Ovary (tissue), 9 donors: ENCODE data around the gene PES1. TPM values are rescaled to one million over a fixed set of nuclear protein-coding genes. Genes with fewer than 3 reads are reported as not detected.

ENCODE experiments used
- DNase-seq, 5 donors: peaks; one replicate each; pipeline ENCODE4 v3.0.0-alpha.2; 2019 to 2020
- H3K27ac ChIP-seq, 2 donors: fragments of 200-600 bp; one replicate each; pipeline versions ENCODE4 v1.5.1 to v1.8.0; 2019 to 2022
- H3K27me3 ChIP-seq: fragments of 200-600 bp; one replicate; pipeline ENCODE4 v1.8.0; 2022
- H3K36me3 ChIP-seq: fragments of 200-600 bp; sonication (generic); one replicate; pipeline ENCODE4 v1.5.1; 2019
- H3K4me1 ChIP-seq: one replicate; pipeline ENCODE4 v1.8.1; 2013; ENCODE audit warnings: mild to moderate bottlenecking, moderate library complexity; ENCODE audit not compliant: insufficient read depth
- H3K4me3 ChIP-seq: fragments of 200-600 bp; sonication (generic); one replicate; pipeline ENCODE4 v1.5.1; 2017
- H3K9me3 ChIP-seq, 2 donors: fragments of 200-600 bp in 1 of 2; sonication (generic) in 1 of 2; one replicate each; pipeline versions ENCODE4 v1.5.1 to v1.8.1; 2013 to 2019; ENCODE audit warnings: mild to moderate bottlenecking in 1 of 2, moderate library complexity in 1 of 2
- EP300 ChIP-seq: sonication (generic); formaldehyde crosslinking; IDR thresholded peaks from one replicate; pipeline ENCODE4 v1.6.1; 2017; ENCODE audit warnings: antibody characterized with exemption
- POLR2A ChIP-seq: fragments of 450-650 bp; IDR thresholded peaks from one replicate; pipeline ENCODE4 v1.6.1; 2017; ENCODE audit warnings: antibody characterized with exemption, mild to moderate bottlenecking, moderate library complexity
- WGBS, 3 donors: extraction: QIAGEN DNeasy Blood & Tissue Kit in 1 of 3; methylation state at CpG; one replicate each; pipeline versions ENCODE4 v1.1.5 to v1.1.7; 2013 to 2017; 5-methylcytosine and 5-hydroxymethylcytosine counted together
- intact Hi-C, 4 donors: fragments of 100-400 bp; cut with DNase I; formaldehyde crosslinking; loops; one replicate each; pipeline versions ENCODE4 v1.11.0 to v1.15.1; 2022 to 2023
- polyA plus RNA-seq, 2 donors: library from polyadenylated mRNA; stranded (reverse); fragments of 200-250 nt in 1 of 2; fragments of 350-450 nt in 1 of 2; fragmentation: Illumina TruSeq in 1 of 2; extraction: RNeasy Lipid Tissue Mini Kit (QIAGEN cat#74804) in 1 of 2; gene quantifications; one replicate each; pipeline ENCODE4 v1.2.3, GENCODE V29; 2013 to 2014
- total RNA-seq, 7 donors: library from RNA; depleted of rRNA in 2 of 7; stranded (reverse); fragments of >200 nt in 2 of 7; fragmentation: NEBNext Ultra II Directional in 3 of 7; extraction: Animal tissue kit (Norgen Biotek cat#: 25700) in 3 of 7; gene quantifications; one replicate each; pipeline versions ENCODE4 v1.1.0 to v1.2.4, GENCODE V29; 2016 to 2023
- TF ChIP-seq, protein P1 (sequence below), 3 donors: fragments of 450-650 bp in 2 of 3; fragments of 200-600 bp in 1 of 3; IDR thresholded peaks; one replicate each; pipeline versions ENCODE4 v1.5.1 to v1.8.0; 2016 to 2022; ENCODE audit warnings: antibody characterized with exemption in 3 of 3, mild to moderate bottlenecking in 1 of 3
- donor health status: DM: no; HTN: no; CAD: no; lungs with moderate emphysema.
- donor health status: DM: no; HTN: no; CAD: no.
- donor health status: Bipolar disorder and iron deficiency.
- donor health status: DM: yes; HTN: yes; CAD: no.
- donor health status: DM: no; HTN: no; CAD: no.
- donor health status: DM: yes; HTN: yes; CAD: no.

PES1 gene
- total and polyA plus RNA-seq, 9 donors = 29.0 to 82.3 (median 62.5) TPM

DNA sequence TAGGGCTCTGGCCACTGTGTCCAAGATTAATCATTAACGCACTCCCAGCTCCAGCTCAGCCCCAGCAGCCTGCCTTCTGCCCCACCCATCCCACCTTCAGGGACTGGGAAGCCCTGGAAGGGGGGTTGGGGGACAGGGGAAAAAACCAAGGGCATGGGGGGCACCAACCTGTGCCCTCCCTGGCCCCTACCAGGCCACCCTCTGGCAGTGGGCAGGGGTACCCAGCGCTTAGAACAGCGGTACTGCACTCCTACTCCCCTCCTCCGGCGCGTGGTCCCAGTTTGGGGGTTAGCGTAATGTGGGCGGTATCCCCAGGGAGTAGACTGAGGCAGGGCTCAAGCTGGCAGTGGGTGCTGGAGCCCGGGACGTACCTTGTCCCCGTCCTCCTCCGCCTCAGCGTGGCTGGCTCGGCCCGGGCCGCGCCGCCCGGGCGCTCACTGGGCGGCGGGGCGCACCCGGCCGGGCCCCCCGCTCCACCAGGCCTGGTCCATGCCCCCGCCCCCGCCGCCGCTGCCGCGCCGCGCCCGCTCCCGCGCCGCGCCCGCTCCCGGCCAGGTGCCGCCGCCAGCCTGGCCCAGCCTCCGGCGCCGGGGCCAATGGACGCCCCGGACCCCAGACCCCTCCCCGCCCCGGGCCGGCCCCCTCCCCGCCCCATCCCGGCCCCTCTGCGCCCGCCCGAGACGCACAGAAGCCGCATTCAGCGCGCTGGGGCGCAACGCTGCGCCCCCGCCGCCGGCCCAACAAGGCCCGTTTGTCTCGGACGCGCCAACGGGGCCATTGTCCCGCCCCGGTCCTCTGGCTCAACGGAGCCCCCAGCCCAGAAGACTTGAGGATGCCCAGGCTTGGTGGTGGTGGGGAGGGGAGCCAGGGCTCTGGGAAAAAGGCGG lies 17.4 kb downstream of the PES1 start, which contains the start of gene GAL3ST1:
Gene GAL3ST1 (minus strand): TSS at position 571 of the 887 bp plus-strand sequence. CDS start 17,273 bp downstream, outside the sequence.
- Histone ChIP-seq H3K4me1 (peaks cover 14% of the 10 kb centered on the region), H3K4me3 (no peak within 1 kb of the TSS), H3K36me3 (no peaks in the 10 kb centered on the region), H3K27ac (no peak within 1 kb of the TSS), H3K9me3 (no peaks in the 10 kb centered on the region), H3K27me3 (no peaks in the 10 kb centered on the region)
- TF ChIP-seq POLR2A (no peak), EP300 (no peak)
- TF ChIP-seq, protein P1, sequence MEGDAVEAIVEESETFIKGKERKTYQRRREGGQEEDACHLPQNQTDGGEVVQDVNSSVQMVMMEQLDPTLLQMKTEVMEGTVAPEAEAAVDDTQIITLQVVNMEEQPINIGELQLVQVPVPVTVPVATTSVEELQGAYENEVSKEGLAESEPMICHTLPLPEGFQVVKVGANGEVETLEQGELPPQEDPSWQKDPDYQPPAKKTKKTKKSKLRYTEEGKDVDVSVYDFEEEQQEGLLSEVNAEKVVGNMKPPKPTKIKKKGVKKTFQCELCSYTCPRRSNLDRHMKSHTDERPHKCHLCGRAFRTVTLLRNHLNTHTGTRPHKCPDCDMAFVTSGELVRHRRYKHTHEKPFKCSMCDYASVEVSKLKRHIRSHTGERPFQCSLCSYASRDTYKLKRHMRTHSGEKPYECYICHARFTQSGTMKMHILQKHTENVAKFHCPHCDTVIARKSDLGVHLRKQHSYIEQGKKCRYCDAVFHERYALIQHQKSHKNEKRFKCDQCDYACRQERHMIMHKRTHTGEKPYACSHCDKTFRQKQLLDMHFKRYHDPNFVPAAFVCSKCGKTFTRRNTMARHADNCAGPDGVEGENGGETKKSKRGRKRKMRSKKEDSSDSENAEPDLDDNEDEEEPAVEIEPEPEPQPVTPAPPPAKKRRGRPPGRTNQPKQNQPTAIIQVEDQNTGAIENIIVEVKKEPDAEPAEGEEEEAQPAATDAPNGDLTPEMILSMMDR (IDR thresholded peaks at IDR 0.05) = no peak
- DNase-seq = peak in 1 of 5 donors; percentile 49
- intact Hi-C loops = no loop called here
- WGBS, 3 donors = 5 to 20% (median 13%) methylated on average over 12 to 73 of the region's 75 CpGs

DNA sequence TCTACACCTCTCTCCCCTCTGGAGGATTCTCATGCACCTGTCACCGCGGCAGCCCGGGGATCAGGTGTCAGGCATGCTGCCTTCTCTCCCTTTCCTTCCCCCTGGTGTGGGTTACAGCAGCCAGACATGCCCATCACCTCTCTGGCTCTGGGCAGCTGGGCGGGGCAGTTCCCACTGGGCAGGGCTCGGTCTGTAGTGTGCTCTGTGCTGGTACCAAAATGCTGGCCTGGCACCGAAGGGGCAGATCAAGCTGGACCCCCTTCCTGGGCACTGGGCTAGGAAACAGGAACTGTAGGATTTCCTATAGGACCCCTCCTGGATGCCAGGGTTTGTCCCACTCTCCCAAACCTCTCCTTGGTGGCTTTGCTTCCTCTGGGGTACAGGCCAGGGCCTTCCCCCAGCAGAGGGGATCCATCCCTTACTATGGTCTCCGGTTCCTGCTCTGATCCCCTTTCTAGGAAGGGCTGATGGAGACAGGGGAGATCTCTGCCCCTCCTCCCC lies 18.1 kb downstream of the PES1 start:
- intact Hi-C loops = no loop called here
- Histone ChIP-seq H3K4me1 (peaks cover 14% of the 10 kb centered on the region), H3K27me3 (no peaks in the 10 kb centered on the region), H3K4me3 (no peak overlapping the region), H3K9me3 (no peaks in the 10 kb centered on the region), H3K36me3 (no peaks in the 10 kb centered on the region), H3K27ac (no peak overlapping the region)
- WGBS, 3 donors = 44 to 58% (median 53%) methylated on average over 7 of the region's 7 CpGs
- TF ChIP-seq, protein P1 (IDR thresholded peaks at IDR 0.05) = no peak
- no peak for TF ChIP-seq POLR2A
- no peak for TF ChIP-seq EP300
- DNase-seq = no peak

DNA sequence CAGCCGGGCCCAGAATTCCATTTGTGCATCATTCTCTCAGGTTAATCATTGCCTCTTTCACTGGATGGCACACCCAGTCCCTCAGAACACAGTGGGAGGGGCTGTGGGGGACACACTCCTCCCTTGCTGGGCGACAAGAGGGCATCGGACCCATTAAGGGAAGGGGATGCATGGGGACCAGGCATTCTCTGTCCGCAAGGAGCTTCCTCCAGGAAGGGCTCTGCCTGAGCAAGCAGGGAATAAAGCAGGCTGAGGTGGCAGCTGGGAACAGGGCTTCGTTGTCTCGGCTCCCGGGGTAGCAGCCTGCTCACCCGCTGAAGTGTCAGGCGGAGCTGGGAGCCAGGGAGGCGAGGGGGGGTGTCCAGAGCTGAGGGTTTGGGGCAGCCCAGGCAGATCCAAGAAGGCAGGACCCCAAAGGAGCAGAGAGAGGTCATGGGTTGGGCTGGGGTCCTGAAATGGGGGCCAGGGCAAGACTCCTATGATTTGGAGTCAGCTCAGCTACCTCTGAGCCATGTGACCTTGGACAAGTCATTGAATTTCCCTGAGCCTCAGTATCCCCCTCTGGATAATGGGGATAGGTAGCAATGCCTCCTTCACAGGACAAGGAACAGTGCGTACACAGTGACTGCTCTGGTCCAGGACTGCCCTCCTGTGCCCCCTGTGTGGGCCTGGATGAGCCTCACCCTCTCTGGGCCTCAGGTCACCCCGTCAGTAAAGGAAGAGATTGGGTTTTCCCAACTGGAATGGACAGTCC lies 18.7 kb downstream of the PES1 start:
- peaks cover 14% of the 10 kb centered on the region for H3K4me1 ChIP-seq
- H3K4me3 ChIP-seq = no peak overlapping the region
- 34 to 36% (median 35%) methylated on average over 12 of the region's 12 CpGs for WGBS, 3 donors
- TF ChIP-seq EP300 (no peak), POLR2A (no peak)
- TF ChIP-seq, protein P1 (IDR thresholded peaks at IDR 0.05) = no peak
- no peaks in the 10 kb centered on the region for H3K36me3 ChIP-seq
- no peaks in the 10 kb centered on the region for H3K9me3 ChIP-seq
- H3K27me3 ChIP-seq = no peaks in the 10 kb centered on the region
- H3K27ac ChIP-seq = no peak overlapping the region
- no peak for DNase-seq
- intact Hi-C loops = no loop called here

DNA sequence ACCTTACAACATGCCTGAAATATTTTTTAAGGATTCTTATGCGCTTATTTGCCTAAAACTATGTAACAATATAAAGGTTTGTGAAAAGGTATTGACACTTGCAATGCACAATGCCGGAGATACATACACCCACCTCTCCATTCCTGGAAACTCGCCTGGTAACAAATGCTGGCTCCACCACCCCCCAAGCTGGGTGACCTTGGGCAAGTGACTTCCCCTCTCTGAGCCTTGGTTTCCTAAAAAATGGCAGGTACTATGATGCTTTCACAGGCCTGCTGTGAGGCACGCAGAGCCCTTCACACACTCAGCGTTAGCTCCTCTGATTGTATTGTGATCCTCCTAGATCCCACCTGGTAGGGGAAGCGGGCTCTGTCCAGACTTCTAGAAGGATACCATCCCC lies 19.5 kb downstream of the PES1 start:
- TF ChIP-seq, protein P1 (IDR thresholded peaks at IDR 0.05) = no peak
- TF ChIP-seq POLR2A = no peak
- TF ChIP-seq EP300 = no peak
- H3K36me3 ChIP-seq = no peaks in the 10 kb centered on the region
- no peak overlapping the region for H3K27ac ChIP-seq
- no peaks in the 10 kb centered on the region for H3K27me3 ChIP-seq
- H3K4me1 ChIP-seq = peaks cover 14% of the 10 kb centered on the region
- H3K9me3 ChIP-seq = no peaks in the 10 kb centered on the region
- no peak overlapping the region for H3K4me3 ChIP-seq
- 68 to 73% (median 69%) methylated on average over 6 of the region's 6 CpGs for WGBS, 3 donors
- intact Hi-C loops = no loop called here
- no peak for DNase-seq
